ENCODE results near the gene TIA1.
"Not testable (repeated sequence)": the region's sequence is repeated elsewhere in the genome, so short reads cannot be mapped to it uniquely, and the experiment has no call there.

Gene TIA1, protein sequence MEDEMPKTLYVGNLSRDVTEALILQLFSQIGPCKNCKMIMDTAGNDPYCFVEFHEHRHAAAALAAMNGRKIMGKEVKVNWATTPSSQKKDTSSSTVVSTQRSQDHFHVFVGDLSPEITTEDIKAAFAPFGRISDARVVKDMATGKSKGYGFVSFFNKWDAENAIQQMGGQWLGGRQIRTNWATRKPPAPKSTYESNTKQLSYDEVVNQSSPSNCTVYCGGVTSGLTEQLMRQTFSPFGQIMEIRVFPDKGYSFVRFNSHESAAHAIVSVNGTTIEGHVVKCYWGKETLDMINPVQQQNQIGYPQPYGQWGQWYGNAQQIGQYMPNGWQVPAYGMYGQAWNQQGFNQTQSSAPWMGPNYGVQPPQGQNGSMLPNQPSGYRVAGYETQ

DNA sequence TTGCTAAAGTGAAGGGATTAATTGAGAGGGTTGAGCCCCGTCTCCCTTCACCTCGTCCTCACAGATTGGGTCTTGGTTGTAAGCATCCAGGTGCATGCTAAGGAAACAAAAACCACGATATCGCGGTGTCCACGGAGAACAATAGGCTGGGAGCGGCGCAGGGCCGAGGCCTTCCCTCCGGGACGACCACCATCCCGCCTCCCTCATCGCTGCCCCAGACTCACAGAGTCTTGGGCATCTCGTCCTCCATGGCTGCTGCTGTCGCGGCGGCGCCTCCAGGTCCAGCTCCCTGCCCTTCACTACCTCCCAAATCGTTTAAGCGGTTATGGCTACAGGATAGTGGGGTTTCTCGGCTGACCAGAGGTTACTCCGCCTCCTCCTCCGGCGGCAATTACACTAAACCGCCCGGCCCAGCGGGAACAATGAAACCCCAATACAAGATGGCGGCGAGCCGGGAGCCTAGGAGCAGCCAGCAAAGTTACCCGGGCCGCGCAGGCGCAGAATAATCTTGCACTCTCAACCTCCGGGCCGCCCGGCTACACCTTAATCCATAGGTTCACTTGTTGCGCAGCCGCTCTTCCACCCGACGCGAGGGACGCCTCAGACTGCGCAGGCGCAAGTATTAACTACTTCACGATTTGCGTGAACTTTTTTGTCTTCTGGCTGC is at the start of gene TIA1:
TSS of gene TIA1 (minus strand) at position 448 of the 667 bp plus-strand sequence. CDS start at position 250, 198 bp downstream.
- DNase-seq, result peak; percentile 96

DNA sequence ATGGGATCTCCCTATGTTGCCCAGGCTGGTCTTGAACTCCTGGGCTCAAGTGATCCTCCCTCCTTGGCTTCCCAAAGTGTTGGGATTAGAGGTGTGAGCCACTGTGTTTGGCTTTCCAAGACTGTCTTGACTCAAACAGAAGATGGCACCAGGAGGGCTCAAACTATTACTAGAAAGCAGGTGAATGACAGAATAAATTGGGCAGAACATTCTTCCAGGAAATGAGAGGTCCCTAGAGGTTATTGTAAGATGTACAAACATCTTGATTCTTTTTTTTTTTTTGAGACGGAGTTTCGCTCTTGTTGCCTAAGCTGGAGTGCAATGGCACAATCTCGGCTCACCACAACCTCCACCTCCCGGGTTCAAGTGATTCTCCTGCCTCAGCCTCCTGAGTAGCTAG is 49.4 kb upstream of the TIA1 start:
- DNase-seq, result not testable (repeated sequence)

DNA sequence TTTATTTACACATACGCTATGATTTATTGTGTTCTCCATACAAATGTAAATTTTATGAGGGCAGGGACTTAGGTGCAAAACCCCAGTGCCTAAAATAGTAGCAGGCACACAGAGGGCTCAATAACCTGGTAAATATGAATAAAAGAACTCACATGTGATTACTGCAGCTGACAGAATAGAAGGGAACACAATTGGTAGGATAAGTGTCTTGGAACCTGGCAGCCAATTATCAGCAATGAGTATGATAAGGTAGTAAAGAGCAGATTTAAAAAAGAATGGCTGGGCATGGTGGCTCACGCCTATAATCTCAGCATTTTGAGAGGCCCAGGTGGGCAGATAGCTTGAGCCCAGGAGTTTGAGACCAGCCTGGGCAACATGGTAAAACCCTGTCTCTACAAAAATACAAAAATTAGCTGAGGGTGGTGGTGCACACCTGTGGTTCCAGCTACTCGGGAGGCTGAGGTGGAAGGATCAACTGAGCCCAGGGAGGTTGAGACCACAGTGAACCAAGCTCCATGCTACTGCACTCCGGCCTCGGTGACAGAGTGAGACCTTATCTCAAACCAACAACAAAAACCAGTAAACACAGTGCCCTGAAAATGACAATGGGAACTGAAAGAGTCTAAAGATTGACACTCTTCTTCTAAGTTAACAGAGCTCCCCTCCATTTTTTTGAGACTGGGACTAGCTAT is 35.2 kb upstream of the TIA1 start:
- no peak for DNase-seq

DNA sequence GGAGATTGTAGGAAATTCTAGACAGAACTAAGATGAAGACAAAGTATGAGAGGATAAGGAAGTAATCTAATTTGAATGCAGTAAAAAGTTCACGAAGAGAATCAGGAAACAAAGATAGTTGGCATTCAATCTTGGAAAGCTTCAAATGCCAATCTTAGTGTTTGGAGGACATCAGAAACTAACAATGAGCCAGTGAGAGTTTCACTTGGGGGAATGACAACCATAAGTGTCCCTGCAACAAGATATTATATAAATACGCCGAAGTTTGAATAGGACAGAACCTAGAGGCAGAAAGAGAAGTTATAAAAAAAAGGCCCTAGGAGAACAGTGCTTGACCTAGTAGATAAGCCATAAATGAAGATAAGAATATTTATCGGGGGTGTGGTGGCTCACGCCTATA is 34.0 kb upstream of the TIA1 start:
- DNase-seq, result no peak

DNA sequence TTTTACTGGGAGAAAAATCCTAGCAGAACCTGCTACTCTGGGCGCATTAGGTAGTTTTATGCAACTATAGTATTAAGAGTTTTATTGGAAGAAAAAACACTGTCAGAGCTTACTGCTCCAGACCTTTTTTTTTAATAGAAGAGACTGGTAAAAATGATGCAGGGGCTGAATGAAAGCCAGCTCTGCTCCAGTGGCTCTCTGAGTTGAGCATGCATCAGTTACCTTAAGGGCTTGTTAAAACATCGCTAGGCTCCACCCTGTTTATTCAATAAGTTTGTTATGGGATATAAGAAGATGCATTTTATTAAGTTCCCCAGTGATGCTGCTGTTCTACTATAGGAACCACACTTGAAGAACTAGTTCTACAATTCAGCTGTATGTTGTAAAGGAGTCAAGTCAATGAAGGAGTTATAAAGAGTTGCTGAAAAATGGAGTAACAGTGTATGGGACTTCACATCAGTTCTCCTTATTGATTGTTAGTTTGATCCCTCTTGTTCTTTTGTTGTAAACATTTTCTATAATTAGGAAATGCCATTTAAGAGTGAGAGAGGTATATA is 31.9 kb upstream of the TIA1 start:
- no peak for DNase-seq

DNA sequence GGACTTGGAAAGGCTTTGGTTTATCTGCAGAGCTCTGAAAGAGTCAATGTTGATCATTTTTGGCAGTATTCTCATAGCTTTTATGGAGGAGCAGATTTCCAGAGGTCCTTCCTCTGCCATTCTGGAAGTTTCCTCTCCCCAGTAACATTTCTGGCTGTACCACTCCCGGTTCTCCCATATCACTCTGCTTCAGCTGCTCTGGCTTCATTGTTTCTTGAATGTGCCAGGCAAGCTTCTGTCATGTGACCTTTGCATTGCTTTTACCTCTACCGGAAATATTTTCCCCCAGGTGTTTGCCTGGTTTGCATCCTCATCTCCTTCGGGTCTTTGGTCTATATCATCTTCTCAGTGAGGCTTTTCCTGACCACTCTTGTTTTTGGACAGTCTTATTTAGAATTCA is 21.9 kb upstream of the TIA1 start:
- DNase-seq, result no peak

DNA sequence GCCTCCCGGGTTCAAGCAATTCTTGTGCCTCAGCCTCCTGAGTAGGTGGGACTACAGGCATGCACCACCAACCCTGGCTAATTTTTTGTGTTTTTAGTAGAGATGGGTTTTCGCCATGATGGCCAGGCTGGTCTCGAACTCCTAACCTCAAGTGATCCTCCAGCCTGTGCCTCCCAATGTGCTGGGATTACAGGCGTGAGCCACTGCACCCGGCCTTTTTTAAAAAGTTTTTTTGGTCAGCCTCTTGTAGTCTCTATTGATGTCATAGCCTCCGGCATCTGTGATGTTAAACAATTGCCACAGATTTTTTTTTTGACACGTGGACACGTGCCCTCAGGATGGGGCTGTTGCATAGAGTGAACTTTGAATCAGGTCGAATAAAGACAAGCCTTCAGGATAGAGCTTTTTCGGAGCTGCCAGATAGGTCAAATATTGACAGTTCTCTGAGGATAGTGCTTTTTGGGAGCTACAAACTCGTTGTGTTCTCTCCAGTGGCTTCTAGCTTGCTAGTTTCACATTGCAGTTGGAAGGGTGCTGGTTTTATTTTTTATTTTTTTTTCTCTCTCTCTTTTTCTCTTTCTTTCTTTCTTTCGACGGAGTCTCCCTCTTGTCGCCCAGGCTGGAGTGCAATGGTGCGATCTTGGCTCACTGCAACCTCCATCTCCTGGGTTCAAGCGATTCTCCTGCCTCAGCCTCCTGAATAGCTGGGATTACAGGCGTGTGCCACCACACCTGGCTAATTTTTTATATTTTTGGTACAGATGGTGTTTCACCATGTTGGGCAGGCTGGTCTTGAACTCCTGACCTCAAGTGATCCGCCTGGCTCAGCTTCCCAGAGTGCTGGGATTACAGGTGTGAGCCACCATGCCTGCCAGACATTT is 21.2 kb upstream of the TIA1 start:
- DNase-seq, result not testable (repeated sequence)

DNA sequence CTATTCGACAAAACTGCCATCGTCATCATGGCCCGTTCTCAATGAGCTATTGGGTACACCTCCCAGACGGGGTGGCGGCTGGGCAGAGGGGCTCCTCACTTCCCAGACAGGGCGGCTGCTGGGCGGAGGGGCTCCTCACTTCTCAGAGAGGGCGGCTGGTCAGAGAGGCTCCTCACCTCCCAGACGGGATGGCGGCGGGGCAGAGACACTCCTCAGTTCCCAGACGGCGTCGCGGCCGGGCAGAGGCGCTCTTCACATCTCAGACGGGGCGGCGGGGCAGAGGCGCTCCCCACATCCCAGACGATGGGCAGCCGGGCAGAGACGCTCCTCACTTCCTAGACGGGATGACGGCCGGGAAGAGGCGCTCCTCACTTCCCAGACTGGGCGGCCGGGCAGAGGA is 18.5 kb upstream of the TIA1 start:
- not testable (repeated sequence) for DNase-seq

DNA sequence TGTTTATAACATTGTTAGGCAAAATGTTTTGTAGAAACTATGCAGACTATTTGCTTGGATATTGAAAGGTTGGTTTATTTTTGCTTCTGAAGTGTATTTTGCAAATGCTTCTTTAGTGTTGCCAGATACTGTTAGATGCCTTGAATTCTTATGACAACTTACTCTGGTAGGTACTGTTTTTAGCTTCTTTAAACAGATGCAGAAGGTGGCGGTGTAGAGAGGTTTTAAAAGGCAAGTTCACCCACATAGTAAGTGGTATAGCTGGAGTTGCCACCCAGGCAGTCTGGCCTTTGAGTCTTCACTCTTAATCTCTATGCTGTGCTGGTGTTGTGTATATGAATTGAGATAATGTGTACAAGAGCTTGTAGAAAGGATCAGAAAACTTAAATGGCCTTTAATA is 13.1 kb upstream of the TIA1 start:
- DNase-seq, result no peak

DNA sequence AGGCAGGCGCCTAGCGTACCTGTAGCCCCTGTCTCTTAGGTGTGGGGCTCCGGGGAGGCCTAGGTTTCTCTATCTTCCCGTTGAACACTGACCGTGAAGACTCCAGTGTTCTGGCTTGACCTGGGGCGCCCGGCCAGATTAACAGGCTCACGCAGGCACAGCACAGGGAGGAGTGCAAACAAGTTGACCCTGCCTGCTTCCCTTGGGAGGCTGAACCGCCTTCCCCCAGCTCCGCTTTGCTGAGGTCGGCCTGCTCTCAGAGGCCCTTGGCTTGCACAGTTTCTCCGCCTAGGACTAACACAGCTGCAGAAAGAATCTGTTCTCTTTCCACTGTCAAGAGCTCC is 10.1 kb upstream of the TIA1 start:
- peak; percentile 42 for DNase-seq

DNA sequence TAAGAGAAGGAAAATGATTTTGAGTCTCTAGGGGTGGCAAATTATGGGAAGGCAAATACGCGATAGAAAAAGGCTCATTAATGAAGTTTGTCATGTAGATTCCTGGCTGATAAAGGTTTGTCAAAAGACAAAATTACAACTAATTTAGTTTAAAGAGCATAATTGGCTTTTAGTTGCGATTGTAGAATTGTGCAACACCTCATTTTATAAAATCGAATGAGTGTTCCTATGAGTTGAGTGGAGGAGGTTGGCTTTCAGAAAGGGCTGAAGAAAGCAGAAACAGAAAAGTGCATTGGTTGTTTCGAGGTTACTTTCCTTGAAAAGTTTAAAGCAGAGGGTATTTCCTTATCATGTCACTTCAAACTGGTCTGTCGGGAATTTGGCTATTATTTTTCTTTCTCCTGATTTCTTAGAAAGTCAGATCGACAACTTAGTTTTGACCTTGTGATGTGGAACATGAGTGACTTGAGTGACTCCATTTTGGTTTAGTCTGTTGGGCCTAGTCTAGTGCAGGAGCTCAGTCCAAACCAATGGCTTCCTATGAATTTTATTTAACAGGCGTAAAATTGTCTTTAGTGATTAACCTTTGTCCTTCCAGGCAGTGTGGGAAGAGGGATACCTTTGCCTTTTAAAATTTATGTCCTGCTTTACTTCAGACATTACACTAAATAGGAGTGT is 7.3 kb upstream of the TIA1 start:
- DNase-seq, result no peak

DNA sequence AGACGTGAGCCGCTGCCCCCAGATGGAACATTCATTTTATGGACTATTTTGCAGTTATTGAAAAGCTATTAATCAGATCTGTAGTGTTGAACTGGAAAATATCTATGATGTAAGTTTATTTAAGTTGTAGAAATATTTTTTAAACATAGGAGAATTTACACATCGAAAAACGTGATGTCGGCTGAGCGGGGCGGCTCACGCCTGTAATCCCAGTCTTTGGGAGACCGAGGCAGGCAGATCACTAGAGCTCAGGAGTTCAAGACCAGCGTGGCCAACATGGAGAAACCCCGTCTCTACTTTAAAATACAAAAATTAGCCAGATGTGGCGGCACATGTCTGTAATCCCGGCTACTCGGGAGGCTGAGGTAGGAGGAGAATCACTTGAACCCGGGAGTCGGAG is 2.0 kb upstream of the TIA1 start:
- no peak for DNase-seq

DNA sequence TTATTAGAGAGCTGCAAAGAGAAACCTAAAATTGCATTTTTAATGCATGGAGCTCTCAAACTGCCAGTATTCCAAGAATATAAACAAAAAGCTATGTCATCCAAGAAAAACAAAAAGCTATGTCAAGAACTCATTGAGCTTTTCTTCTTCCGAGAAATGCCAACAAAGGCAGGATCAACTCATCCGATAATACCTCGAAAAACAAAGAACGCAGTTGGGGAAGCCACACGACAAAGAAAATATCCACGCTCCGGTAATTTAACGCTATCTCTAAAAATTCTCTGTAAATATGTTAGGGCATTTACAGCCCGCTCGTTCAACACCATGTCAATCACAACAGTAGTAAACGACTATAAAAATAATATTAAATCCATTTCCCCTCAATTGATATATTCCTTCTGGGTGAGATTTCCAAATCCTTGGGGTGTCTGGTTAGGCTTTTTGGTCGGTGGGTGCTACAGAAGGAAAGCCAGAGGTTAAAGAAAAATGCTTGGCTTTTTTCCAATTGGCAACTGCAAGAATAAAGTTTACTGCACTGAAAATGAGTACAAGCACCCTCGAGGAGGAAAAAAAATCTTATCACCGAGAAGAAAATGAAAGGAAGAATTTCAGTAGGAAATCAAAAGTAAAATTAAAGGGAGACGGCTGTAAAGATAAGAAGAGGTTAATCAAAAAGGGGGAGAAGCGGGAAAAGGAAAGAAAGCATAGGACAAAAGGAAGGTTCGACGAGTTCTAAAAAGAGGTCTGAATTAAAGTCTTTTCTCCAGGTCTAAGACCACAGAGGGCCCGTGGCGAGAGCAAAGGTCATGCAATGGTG is 856 bp downstream of the TIA1 start:
- peak; percentile 3 for DNase-seq

DNA sequence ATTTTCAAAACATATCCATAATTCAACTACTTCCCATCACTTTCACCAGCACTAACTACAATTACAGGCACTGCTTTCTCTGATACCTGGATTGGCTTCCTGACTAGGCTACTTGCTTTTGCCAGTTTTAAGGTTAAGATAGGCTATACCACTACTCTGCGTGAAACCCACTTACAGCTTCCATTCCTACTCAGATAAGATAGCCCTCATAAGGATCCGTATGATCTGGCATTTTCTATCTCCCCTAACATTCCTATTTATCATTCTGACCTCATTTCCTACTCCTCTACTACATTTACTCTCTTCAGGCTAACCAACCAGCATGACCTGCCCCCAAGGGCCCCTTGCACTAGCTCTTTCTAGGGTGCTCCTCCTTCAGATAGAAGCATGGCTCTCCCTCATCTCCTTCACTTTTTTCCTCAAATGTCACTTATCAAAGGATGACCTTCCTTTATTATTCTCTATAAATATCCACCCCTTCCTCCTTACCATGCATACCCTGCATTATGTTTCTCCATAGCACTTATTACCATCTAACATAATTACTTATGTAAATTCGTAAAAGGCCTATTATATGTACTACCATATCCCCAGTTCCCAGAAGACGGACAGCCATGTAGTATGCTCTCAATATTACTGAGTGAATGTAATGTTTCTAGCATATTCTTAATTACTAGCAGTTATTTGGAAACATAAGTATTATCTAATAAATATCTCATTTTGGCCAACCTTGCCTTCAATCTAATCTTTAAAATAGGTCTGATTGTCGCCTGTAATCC is 4.4 kb downstream of the TIA1 start:
- no peak for DNase-seq

DNA sequence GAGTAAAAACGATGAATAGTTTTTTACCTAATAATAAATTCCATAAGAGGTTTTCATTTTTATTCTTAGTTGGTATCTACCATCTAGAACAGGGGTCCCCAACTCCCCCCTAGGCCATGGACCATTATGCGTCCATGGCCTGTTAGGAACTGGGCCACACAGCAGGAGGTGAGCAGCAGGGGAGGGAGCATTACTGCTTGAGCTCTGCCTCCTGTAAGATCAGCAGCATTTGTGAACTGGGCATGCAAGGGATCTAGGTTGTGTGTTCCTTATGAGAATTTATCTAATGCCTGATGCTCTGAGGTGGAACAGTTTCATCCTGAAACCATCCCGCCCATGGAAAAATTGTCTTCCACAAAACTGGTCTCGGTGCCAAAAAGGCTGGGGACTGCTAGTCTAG is 5.9 kb downstream of the TIA1 start:
- DNase-seq, result no peak

DNA sequence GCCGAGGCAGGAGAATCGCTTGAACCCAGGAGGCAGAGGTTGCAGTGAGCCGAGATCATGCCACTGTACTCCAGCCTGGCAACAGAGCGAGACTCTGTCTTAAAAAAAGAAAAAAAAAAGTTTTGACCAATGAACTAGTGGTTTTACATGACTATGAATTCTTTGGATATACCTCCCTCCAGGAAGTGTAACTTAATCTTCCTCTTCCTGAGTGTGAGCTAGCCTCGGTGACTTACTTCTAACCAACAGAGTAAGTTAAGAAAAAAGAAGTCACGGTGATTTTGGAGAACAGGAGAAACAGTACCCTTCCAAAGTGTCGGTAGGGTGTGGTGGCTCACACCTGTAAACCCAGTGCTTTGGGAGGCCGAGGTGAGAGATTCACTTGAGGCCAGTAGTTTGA is 7.1 kb downstream of the TIA1 start:
- DNase-seq, result no peak

DNA sequence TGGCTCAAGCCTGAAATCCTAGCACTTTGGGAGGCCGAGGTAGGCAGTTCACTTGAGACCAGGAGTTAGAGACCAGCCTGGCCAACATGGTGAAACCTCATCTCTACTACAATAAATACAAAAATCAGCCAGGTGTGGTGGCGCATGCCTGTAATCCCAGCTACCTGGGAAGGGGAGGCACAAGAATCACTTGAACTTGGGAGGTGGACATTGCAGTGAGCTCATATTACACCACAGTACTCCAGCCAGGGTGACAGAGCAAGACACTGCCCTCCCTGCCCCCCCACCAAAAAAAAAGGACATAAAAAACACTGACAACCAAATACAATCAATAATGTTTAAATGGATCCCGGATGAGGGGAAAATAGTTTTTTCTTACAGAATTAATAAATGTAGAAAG is 7.8 kb downstream of the TIA1 start:
- peak; percentile 3 for DNase-seq

DNA sequence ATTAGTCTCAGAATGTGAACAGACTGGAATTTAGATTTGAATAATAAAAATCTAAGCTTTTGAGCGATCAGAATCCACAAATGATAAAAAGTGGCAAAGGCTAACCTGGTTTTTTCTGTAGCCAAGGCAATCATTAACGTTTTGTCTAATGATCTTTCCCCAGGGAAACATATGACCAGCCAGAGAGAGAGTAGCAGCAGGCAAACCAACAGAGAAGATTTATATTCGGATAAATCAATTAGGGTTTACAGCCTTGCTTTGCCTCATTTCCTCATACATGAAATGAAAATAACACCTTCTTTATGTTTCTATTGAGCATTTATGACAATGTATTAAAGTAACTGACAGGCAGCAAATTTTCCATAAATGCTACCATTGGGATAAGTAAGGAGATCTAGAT is 14.5 kb downstream of the TIA1 start:
- DNase-seq, result no peak

DNA sequence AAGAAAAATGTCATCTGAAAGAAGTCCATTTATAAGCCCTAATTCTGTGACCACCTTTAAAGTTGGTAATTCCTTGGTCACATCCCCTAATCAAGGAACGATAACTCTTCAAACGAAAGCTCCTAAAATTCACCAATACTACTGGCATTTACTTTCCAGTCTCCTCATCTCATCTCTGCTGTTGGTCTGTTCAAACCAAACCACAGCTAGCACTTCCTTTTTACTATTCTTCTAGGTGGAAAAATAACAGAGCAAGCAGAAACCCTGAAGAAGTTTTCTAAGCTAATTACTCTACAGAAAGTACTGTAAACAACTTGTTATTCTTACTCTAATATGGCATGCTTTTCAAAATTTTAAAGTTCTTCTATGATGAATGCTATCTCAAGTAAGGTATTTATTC is 21.6 kb downstream of the TIA1 start:
- DNase-seq, result no peak

DNA sequence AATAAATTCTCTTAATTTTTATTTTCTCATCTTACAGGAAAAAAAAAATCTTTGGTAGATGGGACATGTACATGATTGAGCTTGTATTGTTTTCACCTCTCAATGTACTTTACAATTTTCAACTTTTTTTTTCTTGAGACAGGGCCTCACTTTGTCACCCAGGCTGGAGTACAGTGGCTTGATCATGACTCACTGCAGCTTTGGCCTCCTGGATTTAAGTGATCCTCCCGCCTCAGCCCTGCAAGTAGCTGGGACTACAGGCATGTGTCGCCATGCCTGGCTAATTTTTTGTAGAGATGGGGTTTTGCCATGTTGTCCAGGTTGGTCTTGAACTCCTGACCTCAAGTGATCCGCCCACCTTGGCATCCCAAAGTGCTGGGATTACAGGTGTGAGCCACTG is 25.1 kb downstream of the TIA1 start:
- not testable (repeated sequence) for DNase-seq
